PC-9 (cell line): ENCODE data around the gene IL20RA.

Experiments used
- EZH2 ChIP-seq: fragments of 200-600 bp; sonication (generic); IDR thresholded peaks from 2 replicates; pipeline ENCODE4 v1.8.0; 2017; ENCODE audit warnings: antibody characterized with exemption, low read depth
- TF ChIP-seq, protein P1 (sequence below): fragments of 200-600 bp; sonication (generic); conservative IDR thresholded peaks from 2 replicates; pipeline ENCODE4 v1.6.1; 2017; ENCODE audit warnings: mixed run types, antibody characterized with exemption, mild to moderate bottlenecking, moderate library complexity

DNA sequence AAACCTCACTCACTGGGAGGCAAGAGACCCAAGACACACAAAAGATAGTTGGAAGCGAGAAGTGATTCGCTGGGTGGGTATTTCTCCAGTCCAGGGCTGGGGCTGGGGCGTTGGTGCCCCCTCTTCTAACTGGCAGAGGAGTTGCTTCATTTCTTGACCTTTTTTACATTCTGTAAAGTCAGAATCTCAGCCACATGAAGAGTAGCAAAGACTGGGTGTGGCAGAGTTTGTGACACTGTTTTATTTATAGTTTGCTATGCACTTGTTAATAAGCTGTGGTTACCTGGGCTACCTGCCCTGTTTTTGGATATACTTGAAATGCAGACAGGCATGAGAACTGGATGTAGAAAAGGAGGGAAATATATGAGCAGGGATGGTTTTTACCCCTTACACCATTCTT lies 42.3 kb downstream of the IL20RA start:
- TF ChIP-seq, protein P1, sequence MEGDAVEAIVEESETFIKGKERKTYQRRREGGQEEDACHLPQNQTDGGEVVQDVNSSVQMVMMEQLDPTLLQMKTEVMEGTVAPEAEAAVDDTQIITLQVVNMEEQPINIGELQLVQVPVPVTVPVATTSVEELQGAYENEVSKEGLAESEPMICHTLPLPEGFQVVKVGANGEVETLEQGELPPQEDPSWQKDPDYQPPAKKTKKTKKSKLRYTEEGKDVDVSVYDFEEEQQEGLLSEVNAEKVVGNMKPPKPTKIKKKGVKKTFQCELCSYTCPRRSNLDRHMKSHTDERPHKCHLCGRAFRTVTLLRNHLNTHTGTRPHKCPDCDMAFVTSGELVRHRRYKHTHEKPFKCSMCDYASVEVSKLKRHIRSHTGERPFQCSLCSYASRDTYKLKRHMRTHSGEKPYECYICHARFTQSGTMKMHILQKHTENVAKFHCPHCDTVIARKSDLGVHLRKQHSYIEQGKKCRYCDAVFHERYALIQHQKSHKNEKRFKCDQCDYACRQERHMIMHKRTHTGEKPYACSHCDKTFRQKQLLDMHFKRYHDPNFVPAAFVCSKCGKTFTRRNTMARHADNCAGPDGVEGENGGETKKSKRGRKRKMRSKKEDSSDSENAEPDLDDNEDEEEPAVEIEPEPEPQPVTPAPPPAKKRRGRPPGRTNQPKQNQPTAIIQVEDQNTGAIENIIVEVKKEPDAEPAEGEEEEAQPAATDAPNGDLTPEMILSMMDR = no peak
- no peak for TF ChIP-seq EZH2
